Neural progenitor cell (in vitro differentiated cells): Measurements from ENCODE around the gene ICA1L. TPM values are rescaled to one million over a fixed set of nuclear protein-coding genes. Genes with fewer than 3 reads are reported as not detected.

Experiments used
- DNase-seq: peaks from one replicate; pipeline ENCODE4 v3.0.0-alpha.2; 2016; ENCODE audit warnings: low spot score
- H2AFZ ChIP-seq: fragments of 200-600 bp; sonication (generic); replicated peaks from 2 replicates; pipeline ENCODE4 v1.6.1; 2016; ENCODE audit warnings: antibody characterized with exemption
- H3F3A ChIP-seq: fragments of 200-600 bp; sonication (generic); 2 replicates; pipeline ENCODE4 v1.6.1; 2016; ENCODE audit warnings: antibody characterized with exemption, low read depth
- H3K27ac ChIP-seq: fragments of 200-600 bp; sonication (generic); 2 replicates; pipeline ENCODE4 v1.5.1; 2016; ENCODE audit warnings: mild to moderate bottlenecking
- H3K27me3 ChIP-seq: fragments of 200-600 bp; sonication (generic); 2 replicates; pipeline ENCODE4 v1.6.1; 2016; ENCODE audit warnings: mild to moderate bottlenecking, moderate library complexity
- H3K36me3 ChIP-seq: fragments of 200-600 bp; sonication (generic); 2 replicates; pipeline ENCODE4 v1.5.1; 2016
- H3K4me1 ChIP-seq: fragments of 200-600 bp; sonication (generic); 2 replicates; pipeline ENCODE4 v1.6.1; 2016; ENCODE audit warnings: mixed run types
- H3K4me2 ChIP-seq: fragments of 200-600 bp; sonication (generic); 2 replicates; pipeline ENCODE4 v1.6.1; 2016
- H3K4me3 ChIP-seq: fragments of 200-600 bp; sonication (generic); 2 replicates; pipeline ENCODE4 v1.5.1; 2016
- H3K79me2 ChIP-seq: fragments of 200-600 bp; sonication (generic); 2 replicates; pipeline ENCODE4 v1.6.1; 2016; ENCODE audit warnings: low read depth
- H3K9ac ChIP-seq: fragments of 200-600 bp; sonication (generic); 2 replicates; pipeline ENCODE4 v1.6.1; 2016
- H3K9me3 ChIP-seq: fragments of 200-600 bp; sonication (generic); 2 replicates; pipeline ENCODE4 v1.5.1; 2016; ENCODE audit warnings: low read depth
- H4K20me1 ChIP-seq: fragments of 200-600 bp; sonication (generic); 2 replicates; pipeline ENCODE4 v1.6.1; 2016; ENCODE audit warnings: low read depth
- H3K27ac Mint-ChIP-seq: 3 replicates; pipeline ENCODE4 v1.8.0; 2021; ENCODE audit warnings: mixed read lengths
- H3K27me3 Mint-ChIP-seq: 2 replicates; pipeline ENCODE4 v1.8.0; 2022; ENCODE audit warnings: low read depth, mild to moderate bottlenecking, inconsistent platforms, moderate library complexity, mixed read lengths; ENCODE audit not compliant: insufficient read depth
- H3K36me3 Mint-ChIP-seq: 3 replicates; pipeline ENCODE4 v1.8.0; 2021; ENCODE audit warnings: mixed read lengths
- H3K4me1 Mint-ChIP-seq: 3 replicates; pipeline ENCODE4 v1.8.0; 2021; ENCODE audit warnings: mixed read lengths
- H3K4me3 Mint-ChIP-seq: 3 replicates; pipeline ENCODE4 v1.8.0; 2021; ENCODE audit warnings: mild to moderate bottlenecking, moderate library complexity, mixed read lengths
- H3K9me3 Mint-ChIP-seq: 3 replicates; pipeline ENCODE4 v1.8.0; 2020; ENCODE audit warnings: mixed read lengths
- EZH2 ChIP-seq: fragments of 200-600 bp; sonication (generic); IDR thresholded peaks from 2 replicates; pipeline ENCODE4 v1.6.1; 2017; ENCODE audit warnings: antibody characterized with exemption, mild to moderate bottlenecking, moderate library complexity
- EZH2phosphoT487 ChIP-seq: fragments of 200-600 bp; sonication (generic); IDR thresholded peaks from 2 replicates; pipeline ENCODE4 v1.6.1; 2017; ENCODE audit warnings: antibody characterized with exemption
- total RNA-seq: library from RNA; depleted of rRNA; stranded (reverse); fragments of >200 nt; gene quantifications from 2 replicates; pipeline ENCODE4 v1.2.3, GENCODE V29; 2015; ENCODE audit warnings: low replicate concordance
- TF ChIP-seq, protein P1 (sequence below): fragments of 200-600 bp; sonication (generic); IDR thresholded peaks from 2 replicates; pipeline ENCODE4 v1.5.1; 2017; ENCODE audit warnings: antibody characterized with exemption, mild to moderate bottlenecking

Gene ICA1L
- total RNA-seq, 1 donor from 2014 or later, result 27.5 TPM

DNA sequence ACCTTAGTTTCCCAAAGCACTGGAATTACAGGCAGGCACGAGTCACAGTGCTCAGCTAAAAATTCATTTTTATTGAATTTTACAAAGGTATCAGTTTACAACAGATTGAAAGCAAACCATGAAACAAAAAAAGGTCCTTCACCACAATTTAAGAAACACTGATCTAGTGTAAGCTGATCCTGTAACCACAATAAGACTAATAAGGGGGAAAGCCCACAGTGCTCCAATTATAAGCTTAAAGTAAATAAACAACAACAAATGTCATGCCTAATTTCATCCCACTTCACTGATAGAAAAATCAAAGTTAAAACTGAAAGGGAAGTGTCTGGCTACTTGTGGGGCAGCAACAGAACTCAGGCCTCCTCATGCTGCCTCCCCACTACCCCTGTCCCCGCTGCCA, 49.2 kb downstream of the ICA1L start:
- Histone ChIP-seq H3F3A (no peaks in the 10 kb centered on the region), H3K9me3 (no peaks in the 10 kb centered on the region), H3K4me1 (no peaks in the 10 kb centered on the region), H2AFZ (no peak overlapping the region), H3K4me2 (no peak overlapping the region), H3K79me2 (no peaks in the 10 kb centered on the region), H3K36me3 (no peaks in the 10 kb centered on the region), H3K4me3 (no peak overlapping the region), H3K27me3 (no peaks in the 10 kb centered on the region), H3K9ac (no peak overlapping the region), H3K27ac (no peak overlapping the region), H4K20me1 (no peaks in the 10 kb centered on the region)
- Mint-ChIP-seq H3K9me3 (no peaks in the 10 kb centered on the region), H3K27ac (no peak overlapping the region), H3K4me3 (no peak overlapping the region), H3K36me3 (no peaks in the 10 kb centered on the region), H3K4me1 (peaks cover 7% of the 10 kb centered on the region), H3K27me3 (no peaks in the 10 kb centered on the region)
- no peak for DNase-seq
- TF ChIP-seq EZH2phosphoT487, result no peak
- TF ChIP-seq, protein P1, sequence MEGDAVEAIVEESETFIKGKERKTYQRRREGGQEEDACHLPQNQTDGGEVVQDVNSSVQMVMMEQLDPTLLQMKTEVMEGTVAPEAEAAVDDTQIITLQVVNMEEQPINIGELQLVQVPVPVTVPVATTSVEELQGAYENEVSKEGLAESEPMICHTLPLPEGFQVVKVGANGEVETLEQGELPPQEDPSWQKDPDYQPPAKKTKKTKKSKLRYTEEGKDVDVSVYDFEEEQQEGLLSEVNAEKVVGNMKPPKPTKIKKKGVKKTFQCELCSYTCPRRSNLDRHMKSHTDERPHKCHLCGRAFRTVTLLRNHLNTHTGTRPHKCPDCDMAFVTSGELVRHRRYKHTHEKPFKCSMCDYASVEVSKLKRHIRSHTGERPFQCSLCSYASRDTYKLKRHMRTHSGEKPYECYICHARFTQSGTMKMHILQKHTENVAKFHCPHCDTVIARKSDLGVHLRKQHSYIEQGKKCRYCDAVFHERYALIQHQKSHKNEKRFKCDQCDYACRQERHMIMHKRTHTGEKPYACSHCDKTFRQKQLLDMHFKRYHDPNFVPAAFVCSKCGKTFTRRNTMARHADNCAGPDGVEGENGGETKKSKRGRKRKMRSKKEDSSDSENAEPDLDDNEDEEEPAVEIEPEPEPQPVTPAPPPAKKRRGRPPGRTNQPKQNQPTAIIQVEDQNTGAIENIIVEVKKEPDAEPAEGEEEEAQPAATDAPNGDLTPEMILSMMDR, result no peak

DNA sequence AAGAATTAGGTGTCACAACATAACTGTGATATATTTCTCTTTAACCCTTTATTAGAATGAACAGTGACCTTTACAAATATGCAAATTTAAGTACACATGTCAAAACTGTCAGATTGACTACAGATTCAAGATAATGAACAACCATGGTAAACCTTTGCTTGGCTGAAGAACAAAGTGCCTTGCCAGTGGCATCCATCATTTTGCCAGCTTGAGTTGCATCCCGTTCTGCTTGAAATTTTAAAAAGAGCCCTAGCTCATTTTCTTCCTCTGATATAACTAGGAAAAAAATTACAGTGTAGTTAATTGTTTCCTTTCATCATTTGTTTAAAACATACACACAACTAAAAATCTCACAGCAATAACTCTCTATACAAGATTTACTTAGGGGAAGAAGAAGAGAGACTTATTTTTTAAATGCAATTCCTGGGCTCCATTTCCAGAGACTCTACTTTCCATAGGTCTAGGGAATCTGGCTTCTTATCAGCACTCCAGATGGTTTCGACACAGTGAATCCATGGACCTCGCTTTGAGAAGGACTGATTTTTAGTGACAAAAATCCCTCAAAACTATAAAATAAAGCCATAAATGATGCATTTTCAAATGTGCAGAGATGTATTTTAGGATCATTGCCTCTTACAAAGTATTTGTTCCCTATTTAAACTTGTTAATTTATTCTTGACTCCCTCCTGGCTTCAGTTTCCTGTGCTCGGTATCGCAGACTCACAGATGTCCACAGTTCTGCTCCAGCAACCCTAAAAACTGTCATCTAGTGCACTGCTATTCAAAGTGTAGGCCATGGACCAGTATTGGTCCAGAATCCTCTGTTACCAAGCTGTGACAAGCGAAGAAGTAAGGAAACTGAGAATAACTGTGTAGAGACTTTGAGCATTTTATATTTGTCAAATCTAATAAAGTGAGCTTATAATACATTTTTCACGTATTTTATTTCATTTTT, 50.1 kb downstream of the ICA1L start:
- Histone ChIP-seq H3K27me3 (no peaks in the 10 kb centered on the region), H2AFZ (no peak overlapping the region), H3K36me3 (no peaks in the 10 kb centered on the region), H4K20me1 (no peaks in the 10 kb centered on the region), H3K9me3 (no peaks in the 10 kb centered on the region), H3K27ac (no peak overlapping the region), H3K4me2 (no peak overlapping the region), H3K9ac (no peak overlapping the region), H3F3A (no peaks in the 10 kb centered on the region), H3K4me3 (no peak overlapping the region), H3K4me1 (no peaks in the 10 kb centered on the region), H3K79me2 (no peaks in the 10 kb centered on the region)
- TF ChIP-seq EZH2 (no peak), EZH2phosphoT487 (no peak)
- TF ChIP-seq, protein P1, result no peak
- Mint-ChIP-seq H3K4me3 (no peak overlapping the region), H3K36me3 (no peaks in the 10 kb centered on the region), H3K9me3 (no peaks in the 10 kb centered on the region), H3K27me3 (no peaks in the 10 kb centered on the region), H3K27ac (no peak overlapping the region), H3K4me1 (peaks cover 7% of the 10 kb centered on the region)
- DNase-seq, result no peak

DNA sequence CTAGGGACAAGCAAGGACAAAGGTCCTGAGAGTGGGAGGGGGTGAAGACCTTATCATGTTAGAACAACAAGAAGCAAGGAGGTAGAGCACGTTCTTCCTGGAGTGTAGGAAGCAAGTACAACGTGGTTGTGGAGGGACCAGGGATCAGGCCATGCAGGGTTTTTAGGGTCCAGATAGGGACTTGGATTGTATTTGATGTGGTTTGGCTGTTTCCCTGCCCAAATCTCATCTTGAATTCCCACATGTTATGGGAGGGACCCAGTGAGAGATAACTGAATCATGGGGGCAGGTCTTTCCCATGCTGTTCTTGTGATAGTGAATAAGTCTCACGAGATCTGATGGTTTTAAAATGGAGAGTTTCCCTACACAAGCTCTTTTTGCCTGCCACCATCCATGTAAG, 53.2 kb downstream of the ICA1L start:
- no peak for DNase-seq
- no peak for TF ChIP-seq EZH2phosphoT487
- TF ChIP-seq EZH2, result no peak
- TF ChIP-seq, protein P1, result no peak
- Histone ChIP-seq H3K9ac (no peak overlapping the region), H3K36me3 (no peaks in the 10 kb centered on the region), H2AFZ (no peak overlapping the region), H3K27me3 (no peaks in the 10 kb centered on the region), H3K4me2 (no peak overlapping the region), H3K4me1 (no peaks in the 10 kb centered on the region), H4K20me1 (no peaks in the 10 kb centered on the region), H3K27ac (no peak overlapping the region), H3K4me3 (no peak overlapping the region), H3K79me2 (no peaks in the 10 kb centered on the region), H3K9me3 (no peaks in the 10 kb centered on the region), H3F3A (no peaks in the 10 kb centered on the region)
- no peak overlapping the region for H3K27ac Mint-ChIP-seq
- peaks cover 14% of the 10 kb centered on the region for H3K36me3 Mint-ChIP-seq
- H3K4me3 Mint-ChIP-seq, result no peak overlapping the region
- H3K9me3 Mint-ChIP-seq, result peaks cover 4% of the 10 kb centered on the region
- H3K4me1 Mint-ChIP-seq, result peaks cover 5% of the 10 kb centered on the region
- no peaks in the 10 kb centered on the region for H3K27me3 Mint-ChIP-seq
